GM23338 (cell line): ENCODE results near the gene CTNNA2.

ENCODE experiments used
- EZH2 ChIP-seq: fragments of 200-600 bp; sonication (generic); IDR thresholded peaks from one replicate; pipeline ENCODE4 v1.8.0; 2017; ENCODE audit warnings: antibody characterized with exemption, mild to moderate bottlenecking, low read depth; ENCODE audit not compliant: unreplicated experiment
- EZH2phosphoT487 ChIP-seq: fragments of 200-600 bp; sonication (generic); IDR thresholded peaks from one replicate; pipeline ENCODE4 v1.8.1; 2018; ENCODE audit warnings: antibody characterized with exemption; ENCODE audit not compliant: unreplicated experiment
- JUNB ChIP-seq: IDR thresholded peaks from one replicate; pipeline ENCODE4 v1.6.1; 2016; ENCODE audit warnings: antibody characterized with exemption; ENCODE audit not compliant: unreplicated experiment
- POLR2AphosphoS5 ChIP-seq: IDR thresholded peaks from 2 replicates; pipeline ENCODE4 v1.6.1; 2016; ENCODE audit warnings: antibody characterized with exemption, low read depth
- STAT1 ChIP-seq: IDR thresholded peaks from one replicate; pipeline ENCODE4 v1.6.1; 2016; ENCODE audit warnings: antibody characterized with exemption; ENCODE audit not compliant: unreplicated experiment
- ZNF114 ChIP-seq: fragments of 250-450 bp; sonication (Bioruptor Pico); IDR thresholded peaks from 2 replicates; pipeline ENCODE4 v1.5.0; 2020; ENCODE audit warnings: mild to moderate bottlenecking, moderate library complexity
- ZNF331 ChIP-seq: fragments of 250-450 bp; sonication (Bioruptor Pico); IDR thresholded peaks from 2 replicates; pipeline ENCODE4 v1.5.0; 2020; ENCODE audit warnings: low read depth, mild to moderate bottlenecking, moderate library complexity
- TF ChIP-seq, protein P1 (sequence below), 2 experiments: fragments of 200-600 bp in 1 of 2; sonication (generic) in 1 of 2; conservative IDR thresholded peaks; 2 replicates each; pipeline versions ENCODE4 v1.5.1 to v1.6.1; 2016 to 2017; ENCODE audit warnings: antibody characterized with exemption in 2 of 2, low read depth in 2 of 2, mild to moderate bottlenecking in 2 of 2, moderate library complexity in 1 of 2
- TF ChIP-seq, protein P2 (sequence below): IDR thresholded peaks from one replicate; pipeline ENCODE4 v1.6.1; 2018; ENCODE audit warnings: antibody characterized with exemption; ENCODE audit not compliant: unreplicated experiment

DNA sequence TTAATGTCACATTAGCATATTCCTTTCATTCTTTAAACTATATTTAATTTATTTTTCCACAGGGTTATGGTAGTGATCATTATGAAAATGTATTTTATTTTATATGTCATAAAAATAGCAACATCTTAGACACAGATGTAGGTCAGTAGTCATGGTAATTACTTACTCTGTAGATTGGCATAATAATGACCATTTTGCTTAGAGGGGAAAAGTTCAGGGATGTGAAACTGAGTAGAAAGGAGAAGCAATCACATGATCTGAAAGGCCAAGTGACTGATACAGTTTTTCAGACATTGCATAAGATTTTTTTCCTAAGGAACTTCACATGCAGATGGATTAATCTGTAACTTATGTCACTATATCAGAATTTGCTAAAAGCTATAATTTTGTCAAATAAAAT lies 286.9 kb downstream of the CTNNA2 start:
- no peak for TF ChIP-seq EZH2phosphoT487
- no peak for TF ChIP-seq POLR2AphosphoS5
- TF ChIP-seq, protein P1, sequence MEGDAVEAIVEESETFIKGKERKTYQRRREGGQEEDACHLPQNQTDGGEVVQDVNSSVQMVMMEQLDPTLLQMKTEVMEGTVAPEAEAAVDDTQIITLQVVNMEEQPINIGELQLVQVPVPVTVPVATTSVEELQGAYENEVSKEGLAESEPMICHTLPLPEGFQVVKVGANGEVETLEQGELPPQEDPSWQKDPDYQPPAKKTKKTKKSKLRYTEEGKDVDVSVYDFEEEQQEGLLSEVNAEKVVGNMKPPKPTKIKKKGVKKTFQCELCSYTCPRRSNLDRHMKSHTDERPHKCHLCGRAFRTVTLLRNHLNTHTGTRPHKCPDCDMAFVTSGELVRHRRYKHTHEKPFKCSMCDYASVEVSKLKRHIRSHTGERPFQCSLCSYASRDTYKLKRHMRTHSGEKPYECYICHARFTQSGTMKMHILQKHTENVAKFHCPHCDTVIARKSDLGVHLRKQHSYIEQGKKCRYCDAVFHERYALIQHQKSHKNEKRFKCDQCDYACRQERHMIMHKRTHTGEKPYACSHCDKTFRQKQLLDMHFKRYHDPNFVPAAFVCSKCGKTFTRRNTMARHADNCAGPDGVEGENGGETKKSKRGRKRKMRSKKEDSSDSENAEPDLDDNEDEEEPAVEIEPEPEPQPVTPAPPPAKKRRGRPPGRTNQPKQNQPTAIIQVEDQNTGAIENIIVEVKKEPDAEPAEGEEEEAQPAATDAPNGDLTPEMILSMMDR (conservative IDR thresholded peaks at IDR 0.05; ENCODE audit: low read depth in 2 of 2): no peak
- TF ChIP-seq EZH2: no peak
- TF ChIP-seq ZNF114 (CRISPR knock-in tag): no peak
- TF ChIP-seq STAT1: no peak
- TF ChIP-seq, protein P2, sequence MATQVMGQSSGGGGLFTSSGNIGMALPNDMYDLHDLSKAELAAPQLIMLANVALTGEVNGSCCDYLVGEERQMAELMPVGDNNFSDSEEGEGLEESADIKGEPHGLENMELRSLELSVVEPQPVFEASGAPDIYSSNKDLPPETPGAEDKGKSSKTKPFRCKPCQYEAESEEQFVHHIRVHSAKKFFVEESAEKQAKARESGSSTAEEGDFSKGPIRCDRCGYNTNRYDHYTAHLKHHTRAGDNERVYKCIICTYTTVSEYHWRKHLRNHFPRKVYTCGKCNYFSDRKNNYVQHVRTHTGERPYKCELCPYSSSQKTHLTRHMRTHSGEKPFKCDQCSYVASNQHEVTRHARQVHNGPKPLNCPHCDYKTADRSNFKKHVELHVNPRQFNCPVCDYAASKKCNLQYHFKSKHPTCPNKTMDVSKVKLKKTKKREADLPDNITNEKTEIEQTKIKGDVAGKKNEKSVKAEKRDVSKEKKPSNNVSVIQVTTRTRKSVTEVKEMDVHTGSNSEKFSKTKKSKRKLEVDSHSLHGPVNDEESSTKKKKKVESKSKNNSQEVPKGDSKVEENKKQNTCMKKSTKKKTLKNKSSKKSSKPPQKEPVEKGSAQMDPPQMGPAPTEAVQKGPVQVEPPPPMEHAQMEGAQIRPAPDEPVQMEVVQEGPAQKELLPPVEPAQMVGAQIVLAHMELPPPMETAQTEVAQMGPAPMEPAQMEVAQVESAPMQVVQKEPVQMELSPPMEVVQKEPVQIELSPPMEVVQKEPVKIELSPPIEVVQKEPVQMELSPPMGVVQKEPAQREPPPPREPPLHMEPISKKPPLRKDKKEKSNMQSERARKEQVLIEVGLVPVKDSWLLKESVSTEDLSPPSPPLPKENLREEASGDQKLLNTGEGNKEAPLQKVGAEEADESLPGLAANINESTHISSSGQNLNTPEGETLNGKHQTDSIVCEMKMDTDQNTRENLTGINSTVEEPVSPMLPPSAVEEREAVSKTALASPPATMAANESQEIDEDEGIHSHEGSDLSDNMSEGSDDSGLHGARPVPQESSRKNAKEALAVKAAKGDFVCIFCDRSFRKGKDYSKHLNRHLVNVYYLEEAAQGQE: no peak
- no peak for TF ChIP-seq ZNF331
- no peak for TF ChIP-seq JUNB
